22Rv1 (cell line): ENCODE data around the gene UNC93B1.

Source experiments
- H3K27ac ChIP-seq: fragments of 450-650 bp; 2 replicates; pipeline ENCODE4 v1.5.1; 2017
- CTCF ChIP-seq: fragments of 450-650 bp; IDR thresholded peaks from 2 replicates; pipeline ENCODE4 v1.5.1; 2017; ENCODE audit warnings: mild to moderate bottlenecking
- ZFX ChIP-seq: fragments of 450-650 bp; IDR thresholded peaks from 2 replicates; pipeline ENCODE4 v1.6.1; 2017; ENCODE audit warnings: antibody characterized with exemption, borderline replicate concordance

Gene UNC93B1

GRCh38 chr11:68003846-68004550 lies at the start of gene UNC93B1:
UNC93B1 (minus strand) TSS chr11:68004097; CDS start chr11:68004043, 54 bp downstream.
- TF ChIP-seq ZFX (no peak), CTCF (no peak)
- peak within 1 kb of the TSS; percentile 58 for H3K27ac ChIP-seq

GRCh38 chr11:68053117-68053516 lies 49.2 kb upstream of the UNC93B1 start:
- H3K27ac ChIP-seq = no peak overlapping the region
- TF ChIP-seq CTCF = no peak
- TF ChIP-seq ZFX = no peak

GRCh38 chr11:68052137-68052873 lies 48.4 kb upstream of the UNC93B1 start:
- no peak for TF ChIP-seq CTCF
- TF ChIP-seq ZFX = no peak
- H3K27ac ChIP-seq = no peak overlapping the region

GRCh38 chr11:68051191-68052136 lies 47.6 kb upstream of the UNC93B1 start:
- no peak overlapping the region for H3K27ac ChIP-seq
- TF ChIP-seq CTCF = no peak
- TF ChIP-seq ZFX = no peak

- no peak overlapping the region for H3K27ac ChIP-seq
These were observed 46.5 kb upstream of the UNC93B1 start for GRCh38 chr11:68050371-68050841.

More at GRCh38 chr11:68050371-68050841, 46.5 kb upstream of the UNC93B1 start:
- TF ChIP-seq CTCF (no peak), ZFX (no peak)
